Measurements from ENCODE around the gene ACTN4.

ACTN4 gene

DNA sequence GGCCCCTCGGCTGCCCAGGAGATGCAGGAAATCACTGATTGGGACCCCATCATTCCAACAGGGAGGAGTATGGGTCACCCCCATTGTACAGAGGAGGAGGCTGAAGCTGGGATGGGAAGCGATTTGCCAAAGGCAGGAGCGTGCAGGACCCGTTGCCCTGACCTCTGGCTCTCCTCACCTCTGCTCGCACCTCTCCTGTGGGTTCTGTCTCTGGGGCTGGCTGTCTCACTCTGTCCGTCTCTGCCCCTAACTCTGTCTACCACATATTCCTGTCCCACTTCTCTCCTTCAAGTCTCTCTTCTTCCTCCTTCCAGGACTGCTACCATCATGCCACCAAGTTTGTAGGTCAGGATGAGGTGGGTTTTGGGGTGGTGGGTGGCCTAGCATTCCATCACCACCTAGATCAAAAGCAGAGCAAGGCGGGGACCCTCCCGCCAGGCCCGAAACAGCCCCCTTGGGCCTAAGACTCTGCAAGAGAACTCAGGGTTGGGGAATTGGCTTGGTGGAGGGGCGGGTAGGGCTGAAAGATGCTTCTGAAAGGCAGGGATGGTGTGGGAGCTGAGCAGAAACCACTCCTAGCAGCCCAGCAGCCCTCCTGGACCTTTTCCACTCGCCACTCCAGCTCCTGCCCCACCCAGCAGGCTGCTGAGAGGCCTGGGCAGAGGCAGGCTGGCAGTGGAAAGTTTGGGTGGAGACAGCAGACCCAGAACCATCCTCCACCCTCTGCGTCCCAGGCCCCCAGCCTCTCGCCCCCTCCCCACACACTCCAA, 126.9 kb downstream of the ACTN4 start:
- no peak for DNase-seq

DNA sequence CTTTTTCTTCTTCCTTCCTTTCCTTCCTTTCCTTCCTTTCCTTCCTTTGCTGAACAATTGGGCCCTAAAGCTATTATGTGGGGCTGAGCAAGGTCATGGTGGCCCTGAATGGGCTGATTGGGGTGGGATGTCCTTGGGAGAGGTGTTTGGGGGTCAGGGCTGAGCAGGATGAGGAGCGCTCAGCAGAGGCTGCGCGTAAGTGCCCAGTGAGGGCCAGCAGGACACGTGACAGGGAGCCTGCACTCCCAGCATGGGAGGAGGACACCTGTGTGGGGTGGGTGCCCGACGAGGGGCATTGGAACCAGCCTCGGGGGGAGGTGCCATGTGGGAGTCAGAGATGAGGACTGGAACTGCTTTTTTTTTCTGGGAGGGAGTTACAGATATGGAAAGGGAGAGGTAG, 131.3 kb downstream of the ACTN4 start:
- DNase-seq = no peak

DNA sequence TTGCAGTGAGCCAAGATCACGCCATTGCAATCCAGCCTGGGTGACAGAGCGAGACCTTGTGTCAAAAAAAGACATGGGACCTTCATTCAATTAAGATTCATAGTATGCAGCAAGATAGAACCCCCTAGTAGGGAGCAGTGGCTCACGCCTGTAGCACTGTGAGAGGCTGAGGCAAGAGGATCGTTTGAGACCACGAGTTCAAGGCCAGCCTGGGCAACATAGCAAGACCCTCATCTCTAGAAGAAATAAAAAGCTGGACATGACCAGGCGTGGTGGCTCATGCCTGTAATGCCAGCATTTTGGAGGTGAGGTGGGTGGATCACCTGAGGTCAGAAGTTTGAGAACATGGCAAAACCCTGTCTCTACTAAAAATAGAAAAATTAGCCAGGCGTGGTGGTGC, 133.0 kb downstream of the ACTN4 start:
- DNase-seq = no peak

DNA sequence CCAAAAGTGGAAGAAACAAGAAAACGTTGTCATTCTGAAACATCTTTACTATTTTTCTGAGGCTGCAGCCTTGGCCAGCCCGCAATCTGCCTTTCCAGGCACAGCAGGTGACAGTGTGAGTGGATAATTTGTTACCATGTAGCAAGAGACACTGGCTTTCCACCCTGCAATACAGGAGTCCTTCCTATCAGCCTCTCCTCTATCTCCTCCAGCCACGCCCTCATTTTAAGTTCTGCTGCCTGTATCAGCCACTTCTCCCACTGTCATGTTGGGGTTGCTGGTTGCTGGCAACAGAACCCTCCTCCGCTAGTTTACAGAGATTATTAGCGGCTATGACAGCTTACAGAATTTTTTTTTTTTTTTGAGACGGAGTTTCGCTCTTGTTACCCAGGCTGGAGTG, 133.6 kb downstream of the ACTN4 start:
- no peak for DNase-seq

All from NCI-H1436 treated with DMSO at 0.1 percent for 48 hours (cell line).